Measurements from ENCODE around the gene ARSA.

The ARSA gene

DNA sequence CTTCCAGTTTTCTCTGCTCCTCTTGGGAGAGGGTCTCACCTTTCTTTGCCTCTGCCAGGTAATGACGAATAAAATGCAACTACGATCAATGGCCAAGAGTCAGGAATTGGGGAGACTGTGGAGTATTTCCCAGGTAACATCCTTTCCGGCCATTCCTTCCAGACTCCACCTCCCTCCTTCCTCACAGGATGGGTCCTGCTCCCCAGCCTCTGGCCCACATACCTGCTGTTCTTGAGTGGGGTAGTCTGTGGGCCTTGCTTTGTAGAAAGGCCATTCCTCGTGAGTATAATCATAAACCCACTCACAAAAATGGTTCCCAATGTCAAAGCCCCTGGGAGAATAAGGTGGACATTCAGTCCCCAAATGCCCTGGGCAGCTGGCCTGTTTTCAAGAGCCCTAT, 48.2 kb downstream of the ARSA start:
- Histone ChIP-seq H3K9ac (ENCODE audit: low read length) (no peak overlapping the region), H3K9me2 (ENCODE audit: low read depth, low read length) (no peaks in the 10 kb centered on the region), H3K4me2 (ENCODE audit: low read length) (no peak overlapping the region), H4K20me1 (ENCODE audit: insufficient read depth, low read length) (no peaks in the 10 kb centered on the region), H2AFZ (ENCODE audit: low read length) (no peak overlapping the region), H3K4me1 (ENCODE audit: insufficient read depth, low read length, severe bottlenecking) (peaks cover 17% of the 10 kb centered on the region), H3K79me2 (ENCODE audit: insufficient read depth, low read length) (0 out of 2 replicates have a peak, but pooled peaks cover 5% of the 10 kb centered on the region), H3K9me3 (ENCODE audit: low read length) (no peaks in the 10 kb centered on the region), H3K27me3 (ENCODE audit: insufficient read depth, low read length) (no peaks in the 10 kb centered on the region), H3F3A (ENCODE audit: insufficient read depth, low read length) (no peaks in the 10 kb centered on the region), H3K36me3 (ENCODE audit: insufficient read depth, low read length) (peaks cover 62% of the 10 kb centered on the region), H3K27ac (ENCODE audit: low read depth, low read length, poor library complexity, severe bottlenecking) (no peak overlapping the region), H3K4me3 (ENCODE audit: low read depth, low read length, poor library complexity, severe bottlenecking) (no peak overlapping the region)
- TF ChIP-seq EZH2 (IDR thresholded peaks at IDR 0.05; ENCODE audit: borderline replicate concordance, low read length), result no peak
- TF ChIP-seq, protein P1, sequence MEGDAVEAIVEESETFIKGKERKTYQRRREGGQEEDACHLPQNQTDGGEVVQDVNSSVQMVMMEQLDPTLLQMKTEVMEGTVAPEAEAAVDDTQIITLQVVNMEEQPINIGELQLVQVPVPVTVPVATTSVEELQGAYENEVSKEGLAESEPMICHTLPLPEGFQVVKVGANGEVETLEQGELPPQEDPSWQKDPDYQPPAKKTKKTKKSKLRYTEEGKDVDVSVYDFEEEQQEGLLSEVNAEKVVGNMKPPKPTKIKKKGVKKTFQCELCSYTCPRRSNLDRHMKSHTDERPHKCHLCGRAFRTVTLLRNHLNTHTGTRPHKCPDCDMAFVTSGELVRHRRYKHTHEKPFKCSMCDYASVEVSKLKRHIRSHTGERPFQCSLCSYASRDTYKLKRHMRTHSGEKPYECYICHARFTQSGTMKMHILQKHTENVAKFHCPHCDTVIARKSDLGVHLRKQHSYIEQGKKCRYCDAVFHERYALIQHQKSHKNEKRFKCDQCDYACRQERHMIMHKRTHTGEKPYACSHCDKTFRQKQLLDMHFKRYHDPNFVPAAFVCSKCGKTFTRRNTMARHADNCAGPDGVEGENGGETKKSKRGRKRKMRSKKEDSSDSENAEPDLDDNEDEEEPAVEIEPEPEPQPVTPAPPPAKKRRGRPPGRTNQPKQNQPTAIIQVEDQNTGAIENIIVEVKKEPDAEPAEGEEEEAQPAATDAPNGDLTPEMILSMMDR (IDR thresholded peaks at IDR 0.05; ENCODE audit: low read length), result no peak

DNA sequence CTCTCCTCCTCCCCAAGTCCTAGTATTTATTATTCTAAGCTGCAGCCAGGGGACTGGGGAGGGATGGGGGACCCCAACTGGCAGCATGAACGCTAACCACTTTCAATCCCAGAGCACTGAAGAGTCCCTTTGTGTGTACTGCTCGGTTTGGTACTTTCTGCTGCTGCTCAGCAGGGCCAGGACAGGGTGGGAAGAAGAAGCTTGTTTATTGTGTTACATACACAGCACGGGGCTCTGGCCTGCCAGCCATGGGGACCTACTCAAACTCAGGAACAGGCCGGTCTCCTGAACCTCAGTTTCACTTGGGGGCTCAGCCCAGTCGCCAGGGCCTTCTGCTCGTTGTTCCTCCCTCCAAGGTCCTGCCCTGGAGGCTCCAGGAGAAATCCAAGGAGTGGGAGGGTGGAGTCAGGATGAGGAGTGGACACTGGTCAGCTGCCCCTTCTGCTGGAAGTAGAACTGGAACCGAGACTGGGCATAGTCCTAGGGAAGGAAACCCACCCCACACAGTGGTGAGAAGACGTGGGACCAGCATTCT, 49.1 kb downstream of the ARSA start:
- no peak for TF ChIP-seq EZH2 (IDR thresholded peaks at IDR 0.05; ENCODE audit: borderline replicate concordance, low read length)
- TF ChIP-seq, protein P1 (IDR thresholded peaks at IDR 0.05; ENCODE audit: low read length), result no peak
- Histone ChIP-seq H3K9me2 (ENCODE audit: low read depth, low read length) (no peaks in the 10 kb centered on the region), H3K27me3 (ENCODE audit: insufficient read depth, low read length) (no peaks in the 10 kb centered on the region), H3K4me1 (ENCODE audit: insufficient read depth, low read length, severe bottlenecking) (peaks cover 15% of the 10 kb centered on the region), H3K9ac (ENCODE audit: low read length) (no peak overlapping the region), H3K27ac (ENCODE audit: low read depth, low read length, poor library complexity, severe bottlenecking) (no peak overlapping the region), H3F3A (ENCODE audit: insufficient read depth, low read length) (no peaks in the 10 kb centered on the region), H3K4me3 (ENCODE audit: low read depth, low read length, poor library complexity, severe bottlenecking) (no peak overlapping the region), H3K4me2 (ENCODE audit: low read length) (no peak overlapping the region), H3K79me2 (ENCODE audit: insufficient read depth, low read length) (0 out of 2 replicates have a peak, but pooled peaks cover 5% of the 10 kb centered on the region), H4K20me1 (ENCODE audit: insufficient read depth, low read length) (no peaks in the 10 kb centered on the region), H3K36me3 (ENCODE audit: insufficient read depth, low read length) (peaks cover 64% of the 10 kb centered on the region), H3K9me3 (ENCODE audit: low read length) (no peaks in the 10 kb centered on the region), H2AFZ (ENCODE audit: low read length) (no peak overlapping the region)

DNA sequence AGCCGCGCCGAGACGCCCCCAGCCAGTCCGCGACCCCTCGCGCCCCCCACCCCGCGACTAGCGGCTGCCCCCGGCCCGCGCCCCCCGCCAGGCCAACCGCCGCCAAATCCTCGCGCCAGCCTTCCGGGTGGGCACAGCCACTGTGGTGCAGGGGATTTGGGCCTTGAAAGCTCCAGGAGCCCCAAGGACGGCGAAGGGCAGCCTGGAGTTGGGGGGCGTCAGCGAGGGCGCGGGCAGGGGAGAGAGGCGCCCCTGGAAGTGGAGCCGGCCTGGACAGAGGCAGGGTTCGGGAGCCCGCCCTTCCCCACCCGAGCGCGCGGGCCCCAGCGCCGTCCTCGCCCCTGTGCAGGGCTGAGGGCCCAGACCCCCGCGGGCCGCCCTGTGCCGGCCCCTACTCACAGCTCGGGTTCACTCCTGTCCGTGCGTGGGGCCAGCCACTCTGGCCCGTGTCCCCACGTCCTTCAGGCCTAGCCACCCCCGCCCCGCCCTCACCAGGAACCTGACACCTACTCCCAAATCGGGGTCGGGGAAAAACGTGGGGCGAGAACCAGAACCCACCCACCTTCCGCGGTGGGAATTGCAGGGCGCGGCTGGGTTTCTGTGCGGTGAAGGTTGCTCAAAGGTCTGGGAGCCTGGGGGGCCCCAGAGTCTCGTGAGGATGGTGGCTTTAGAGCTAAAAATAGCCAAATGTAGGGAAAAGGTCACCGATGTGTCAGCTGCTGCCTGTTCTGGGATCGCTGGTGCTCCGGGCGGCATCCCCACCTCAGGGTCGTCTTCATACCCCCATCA, 49.8 kb downstream of the ARSA start, which contains the start of gene CPT1B:
TSS of gene CPT1B (minus strand) at position 441 of the 789 bp plus-strand sequence. CDS start 512 bp downstream, outside the sequence.
- Histone ChIP-seq H3K9ac (ENCODE audit: low read length) (no peak within 1 kb of the TSS), H3K36me3 (ENCODE audit: insufficient read depth, low read length) (peaks cover 71% of the 10 kb centered on the region), H3K4me2 (ENCODE audit: low read length) (no peak within 1 kb of the TSS), H3F3A (ENCODE audit: insufficient read depth, low read length) (no peaks in the 10 kb centered on the region), H3K27me3 (ENCODE audit: insufficient read depth, low read length) (no peaks in the 10 kb centered on the region), H3K4me1 (ENCODE audit: insufficient read depth, low read length, severe bottlenecking) (peaks cover 10% of the 10 kb centered on the region), H3K4me3 (ENCODE audit: low read depth, low read length, poor library complexity, severe bottlenecking) (no peak within 1 kb of the TSS), H3K79me2 (ENCODE audit: insufficient read depth, low read length) (0 out of 2 replicates have a peak, but pooled peaks cover 5% of the 10 kb centered on the region), H3K9me2 (ENCODE audit: low read depth, low read length) (no peaks in the 10 kb centered on the region), H2AFZ (ENCODE audit: low read length) (no peak within 1 kb of the TSS), H3K9me3 (ENCODE audit: low read length) (no peaks in the 10 kb centered on the region), H4K20me1 (ENCODE audit: insufficient read depth, low read length) (no peaks in the 10 kb centered on the region), H3K27ac (ENCODE audit: low read depth, low read length, poor library complexity, severe bottlenecking) (no peak within 1 kb of the TSS)
- TF ChIP-seq, protein P1 (IDR thresholded peaks at IDR 0.05; ENCODE audit: low read length), result no peak
- no peak for TF ChIP-seq EZH2 (IDR thresholded peaks at IDR 0.05; ENCODE audit: borderline replicate concordance, low read length)

Measured in OCI-LY1 (cell line).